ENCODE results near the gene ELP6.
"Not testable (repeated sequence)": the region's sequence is repeated elsewhere in the genome, so short reads cannot be mapped to it uniquely, and the experiment has no call there.

The ELP6 gene

DNA sequence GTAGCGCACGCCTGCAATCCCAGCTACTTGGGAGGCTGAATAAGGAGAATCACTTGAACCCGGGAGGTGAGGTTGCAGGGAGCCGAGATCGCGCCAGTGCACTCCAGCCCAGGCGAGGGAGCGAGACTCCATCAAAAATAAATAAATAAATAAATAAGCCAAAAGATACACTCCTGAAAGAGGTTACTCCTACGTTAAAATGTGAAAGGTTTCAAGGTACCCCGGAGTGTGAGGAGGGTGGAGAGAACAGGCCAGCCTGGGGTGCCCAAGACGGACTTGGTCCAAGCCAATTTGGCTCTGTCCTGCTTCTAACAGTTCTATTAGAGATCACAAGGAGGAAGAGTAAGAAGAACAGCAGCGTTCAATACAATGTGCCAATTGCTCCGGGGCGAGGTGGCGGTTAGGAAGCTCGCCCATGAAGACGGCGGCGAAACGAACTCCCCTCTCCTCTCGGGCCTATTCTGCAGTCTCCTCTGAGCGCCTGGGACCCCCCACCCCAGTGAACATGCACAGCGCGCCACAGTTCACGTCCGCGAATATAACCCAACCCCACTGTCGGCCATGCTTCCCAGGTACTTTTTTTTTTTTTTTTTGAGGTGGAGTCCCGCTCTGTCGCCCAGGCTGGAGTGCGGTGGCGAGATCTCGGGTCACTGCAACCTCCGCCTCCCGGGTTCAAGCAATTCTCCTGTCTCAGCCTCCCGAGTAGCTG, 942 bp downstream of the ELP6 start:
- peak; percentile 24 for DNase-seq (ENCODE audit: low spot score)

DNA sequence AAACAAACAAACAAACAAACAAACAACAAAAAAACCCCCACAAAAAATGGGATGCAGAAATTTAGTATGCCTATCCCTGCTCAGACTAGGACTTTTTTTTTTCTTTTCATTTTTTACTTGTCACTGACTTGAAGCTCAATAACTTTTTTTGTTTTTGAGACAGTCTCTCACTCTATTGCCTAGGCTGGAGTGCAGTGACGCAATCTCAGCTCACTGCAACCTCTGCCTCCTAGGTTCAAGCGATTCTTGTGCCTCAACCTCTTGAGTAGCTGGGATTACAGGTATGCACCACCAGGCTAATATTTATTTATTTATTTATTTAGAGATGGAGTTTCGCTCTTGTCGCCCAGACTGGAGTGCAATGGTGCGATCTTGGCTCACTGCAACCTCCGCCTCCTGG, 8.2 kb downstream of the ELP6 start:
- not testable (repeated sequence) for DNase-seq (ENCODE audit: low spot score)

DNA sequence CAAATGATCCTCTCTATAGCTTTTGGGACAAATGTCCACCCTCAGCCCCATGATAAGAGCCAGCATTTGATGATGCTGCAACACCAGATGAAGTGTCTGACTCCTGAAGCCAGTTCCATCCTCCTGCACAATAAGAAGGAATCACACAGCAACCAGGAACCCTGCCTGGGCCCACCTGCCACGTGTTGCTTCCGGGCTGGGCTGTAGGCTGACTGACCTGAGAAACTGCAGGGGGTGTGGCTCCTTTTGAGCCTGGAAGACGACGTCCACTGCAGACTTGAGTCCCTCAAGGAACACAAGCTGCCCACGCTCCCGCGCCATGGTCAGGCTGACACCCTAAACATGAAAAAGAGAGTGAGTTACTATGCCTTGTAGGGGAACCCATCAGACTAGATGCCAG, 9.4 kb downstream of the ELP6 start:
- no peak for DNase-seq (ENCODE audit: low spot score)

GRCh38 chr3:47503033-47503432, 10.5 kb downstream of the ELP6 start:
- no peak for DNase-seq (ENCODE audit: low spot score)

- DNase-seq (ENCODE audit: low spot score), result no peak
Measured at GRCh38 chr3:47496892-47497291, 16.6 kb downstream of the ELP6 start.

- DNase-seq (ENCODE audit: low spot score), result no peak
Measured at GRCh38 chr3:47495886-47496285, 17.6 kb downstream of the ELP6 start.

GRCh38 chr3:47495111-47495510, 18.4 kb downstream of the ELP6 start:
- no peak for DNase-seq (ENCODE audit: low spot score)

DNA sequence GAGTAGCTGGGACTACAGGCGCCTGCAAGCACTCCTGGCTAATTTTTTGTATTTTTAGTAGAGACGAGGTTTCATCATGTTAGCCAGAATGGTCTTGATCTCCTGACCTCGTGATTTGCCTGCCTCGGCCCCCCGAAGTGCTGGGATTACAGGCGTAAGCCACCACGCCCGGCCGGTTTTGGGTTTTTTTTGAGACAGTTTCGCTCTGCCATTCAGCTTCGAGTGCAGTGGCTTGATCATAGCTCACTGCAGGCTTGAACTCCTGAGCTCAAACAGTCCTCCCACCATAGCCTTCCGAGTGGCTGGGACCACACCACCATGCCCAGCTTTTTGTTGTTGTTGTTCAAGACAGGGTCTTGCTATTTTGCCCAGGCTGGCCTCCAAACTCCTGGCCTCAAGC, 21.7 kb downstream of the ELP6 start:
- DNase-seq (ENCODE audit: low spot score), result no peak

DNA sequence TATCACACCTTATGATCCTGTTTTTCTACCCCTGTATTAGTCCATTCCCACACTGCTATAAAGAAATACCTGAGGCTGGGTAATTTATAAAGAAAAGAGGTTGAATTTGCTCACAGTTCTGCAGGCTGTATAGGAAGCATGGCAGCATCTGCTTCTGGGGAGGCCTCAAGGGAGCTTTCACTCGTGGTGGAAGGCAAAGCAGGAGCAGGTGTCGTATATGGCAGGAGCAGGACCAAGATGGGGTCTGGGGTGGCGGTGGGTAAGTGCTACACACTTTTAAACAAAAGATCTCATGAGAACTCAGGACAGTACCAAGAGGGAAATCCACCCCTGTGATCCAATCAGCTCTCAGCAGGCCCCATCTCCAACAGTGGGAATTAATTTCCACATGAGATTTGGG, 22.3 kb downstream of the ELP6 start:
- DNase-seq (ENCODE audit: low spot score), result no peak

- no peak for DNase-seq (ENCODE audit: low spot score)
Measured at GRCh38 chr3:47487265-47487664, 26.2 kb downstream of the ELP6 start.

GRCh38 chr3:47485812-47486211, 27.7 kb downstream of the ELP6 start:
- no peak for DNase-seq (ENCODE audit: low spot score)

- no peak for DNase-seq (ENCODE audit: low spot score)
Measured at GRCh38 chr3:47482366-47482765, 31.1 kb downstream of the ELP6 start.

DNA sequence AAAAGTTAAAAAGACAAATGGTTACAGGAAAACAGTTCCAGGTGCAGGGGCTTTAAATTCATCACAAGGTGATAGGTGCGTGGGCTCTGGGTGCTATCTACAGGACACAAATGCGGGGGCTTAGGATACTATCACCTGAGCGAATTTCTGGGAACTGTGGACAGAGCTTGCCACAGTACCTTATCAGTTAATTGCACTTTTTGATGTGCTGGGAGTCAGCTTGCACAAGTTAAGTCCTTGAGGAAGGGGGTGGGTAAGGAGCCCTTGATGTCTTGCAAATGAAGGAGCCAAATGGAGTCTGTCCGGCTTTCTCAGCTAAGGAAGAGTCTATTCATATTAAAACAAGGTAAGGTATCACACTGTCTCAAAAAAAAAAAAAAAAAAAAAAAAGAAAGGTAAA, 31.7 kb downstream of the ELP6 start:
- DNase-seq (ENCODE audit: low spot score), result not testable (repeated sequence)

DNA sequence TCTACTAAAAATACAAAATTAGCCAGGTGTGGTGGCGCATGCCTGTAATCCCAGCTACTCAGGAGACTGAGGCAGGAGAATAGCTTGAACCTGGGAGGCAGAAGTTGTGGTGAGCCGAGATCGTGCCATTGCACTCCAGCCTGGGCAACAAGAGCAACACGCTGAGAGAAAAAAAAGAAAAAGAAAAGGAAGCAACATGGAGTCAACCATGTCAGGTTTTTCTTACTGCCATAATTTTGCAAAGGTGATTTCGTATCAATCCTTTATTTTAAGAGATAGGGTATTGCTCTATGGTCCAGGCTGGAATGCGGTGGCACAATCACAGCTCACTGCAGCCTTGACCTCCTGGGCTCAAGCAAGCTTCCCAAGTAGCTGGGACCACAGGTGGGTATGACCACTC, 33.2 kb downstream of the ELP6 start:
- not testable (repeated sequence) for DNase-seq (ENCODE audit: low spot score)

- no peak for DNase-seq (ENCODE audit: low spot score)
Measured at GRCh38 chr3:47479826-47480160, 33.7 kb downstream of the ELP6 start.

GRCh38 chr3:47478022-47478421, 35.5 kb downstream of the ELP6 start:
- DNase-seq (ENCODE audit: low spot score), result no peak

- DNase-seq (ENCODE audit: low spot score), result no peak
Measured at GRCh38 chr3:47476644-47477199, 36.8 kb downstream of the ELP6 start.

DNA sequence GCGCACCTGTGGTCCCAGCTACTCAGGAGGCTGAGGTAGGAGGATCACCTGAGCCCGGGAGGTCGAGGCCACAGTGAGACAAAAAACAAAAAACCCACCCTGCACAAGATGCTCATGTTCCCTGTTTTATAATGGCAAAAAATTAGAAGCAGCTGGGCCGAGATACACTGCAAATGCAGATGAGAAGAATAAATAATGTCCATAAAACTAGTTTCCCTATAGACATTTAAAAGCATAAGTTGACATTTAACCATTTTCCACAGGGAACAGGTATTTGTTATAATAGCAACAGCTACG, 37.2 kb downstream of the ELP6 start:
- no peak for DNase-seq (ENCODE audit: low spot score)

- peak; percentile 94 for DNase-seq (ENCODE audit: low spot score)
Measured at GRCh38 chr3:47475570-47476329, 37.8 kb downstream of the ELP6 start, which contains the start of gene SCAP. Gene SCAP (minus strand): TSS chr3:47475941. CDS start chr3:47442993, 32,948 bp downstream.

GRCh38 chr3:47475029-47475569, 38.4 kb downstream of the ELP6 start:
- peak; percentile 13 for DNase-seq (ENCODE audit: low spot score)

- DNase-seq (ENCODE audit: low spot score), result no peak
Measured at GRCh38 chr3:47473391-47473790, 40.1 kb downstream of the ELP6 start.

GRCh38 chr3:47469616-47470015, 43.9 kb downstream of the ELP6 start:
- DNase-seq (ENCODE audit: low spot score), result no peak

DNA sequence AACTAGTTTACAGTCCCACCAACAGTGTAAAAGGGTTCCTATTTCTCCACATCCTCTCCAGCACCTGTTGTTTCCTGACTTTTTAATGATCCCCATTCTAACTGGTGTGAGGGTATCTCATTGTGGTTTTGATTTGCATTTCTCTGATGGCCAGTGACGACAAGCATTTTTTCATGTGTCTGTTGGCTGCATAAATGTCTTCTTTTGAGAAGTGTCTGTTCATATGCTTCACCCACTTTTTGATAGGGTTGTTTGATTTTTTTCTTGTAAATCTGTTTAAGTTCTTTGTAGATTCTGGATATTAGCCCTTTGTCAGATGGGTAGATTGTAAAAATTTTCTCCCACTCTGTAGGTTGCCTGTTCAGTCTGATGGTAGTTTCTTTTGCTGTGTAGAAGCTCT, 45.2 kb downstream of the ELP6 start:
- DNase-seq (ENCODE audit: low spot score), result not testable (repeated sequence)
